GM21723 (cell line): ENCODE results near the gene MINDY1.

ENCODE experiments used
- ATAC-seq: cut with Tn5 transposase; IDR thresholded peaks from one replicate; pipeline ENCODE4 v1.9.1; 2021; ENCODE audit warnings: mild to moderate bottlenecking, moderate library complexity; ENCODE audit not compliant: unreplicated experiment

Gene MINDY1

GRCh38 chr1:151012684-151013471 is 6.2 kb upstream of the MINDY1 start:
- no peak for ATAC-seq

DNA sequence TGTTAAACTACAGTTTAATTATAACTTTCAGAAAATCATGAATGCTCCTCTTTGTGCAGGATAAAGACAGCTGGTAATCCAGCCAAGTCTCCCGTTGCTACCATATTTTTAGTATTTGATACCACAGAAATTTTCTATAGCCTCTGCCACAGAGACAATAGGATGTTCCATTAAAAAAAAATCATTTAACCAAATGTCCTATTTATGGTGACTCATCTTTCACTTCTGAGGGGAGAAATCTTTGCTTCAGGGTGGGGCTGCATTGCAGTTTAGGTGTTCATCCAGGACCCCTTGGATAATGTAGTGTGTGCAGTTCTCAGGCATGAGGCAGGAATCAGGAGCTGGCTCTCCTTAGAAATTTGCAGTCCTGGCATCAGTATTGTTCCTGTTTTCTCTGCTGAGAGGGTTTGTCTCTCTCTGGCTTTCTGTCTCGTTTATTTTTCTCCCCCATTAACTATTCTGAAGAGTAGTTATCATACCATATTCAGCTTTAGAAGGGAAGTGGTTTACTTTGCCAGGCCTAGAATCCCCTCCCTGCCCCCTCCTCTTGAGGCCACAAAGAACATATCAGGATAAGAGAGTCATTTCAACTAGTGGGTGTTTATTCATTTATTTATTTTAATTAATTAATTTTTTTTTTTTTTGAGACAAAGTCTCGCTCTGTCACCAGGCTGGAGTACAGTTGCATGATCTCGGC is 4.6 kb upstream of the MINDY1 start:
- ATAC-seq: no peak

GRCh38 chr1:151010346-151010726 is 3.6 kb upstream of the MINDY1 start:
- ATAC-seq: no peak

DNA sequence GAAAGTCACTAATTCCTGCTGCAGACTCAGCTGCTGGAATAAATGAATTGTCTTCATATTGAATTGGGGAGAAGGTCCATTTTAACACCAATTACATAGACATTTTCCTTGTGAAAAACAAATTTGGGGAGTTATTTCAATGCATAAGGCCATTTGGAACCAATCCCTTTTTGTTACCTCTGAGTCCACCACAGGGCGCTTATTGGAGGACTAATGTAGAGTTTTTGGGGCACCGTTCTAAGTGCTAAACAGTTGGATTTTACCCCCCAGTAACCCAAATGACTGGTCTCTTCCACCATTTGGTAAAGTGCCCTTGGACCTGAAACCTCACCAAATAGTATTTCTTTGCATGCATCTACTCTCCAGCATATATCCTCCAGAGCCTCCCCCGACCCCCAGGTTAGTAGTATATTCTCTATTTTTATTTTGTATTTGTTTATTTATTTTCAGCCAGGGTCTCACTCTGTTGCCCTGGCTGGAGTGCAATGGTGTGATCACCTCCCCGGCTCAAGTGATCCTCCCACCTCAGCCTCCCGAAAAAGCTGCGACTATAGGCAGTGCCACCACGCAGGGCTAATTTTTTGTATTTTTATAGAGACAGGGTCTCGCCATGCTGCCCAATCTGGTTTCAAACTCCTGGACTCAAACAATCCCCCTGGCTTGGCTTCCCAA is 3.1 kb upstream of the MINDY1 start:
- ATAC-seq: no peak

- ATAC-seq: no peak
Measured at GRCh38 chr1:151009206-151009587, 2.5 kb upstream of the MINDY1 start.

- peak; percentile 73 for ATAC-seq
Measured at GRCh38 chr1:151008244-151009205, 1.8 kb upstream of the MINDY1 start, which contains the start of gene PRUNE1. PRUNE1 (plus strand) TSS chr1:151008449; CDS start chr1:151008633, 184 bp downstream.

DNA sequence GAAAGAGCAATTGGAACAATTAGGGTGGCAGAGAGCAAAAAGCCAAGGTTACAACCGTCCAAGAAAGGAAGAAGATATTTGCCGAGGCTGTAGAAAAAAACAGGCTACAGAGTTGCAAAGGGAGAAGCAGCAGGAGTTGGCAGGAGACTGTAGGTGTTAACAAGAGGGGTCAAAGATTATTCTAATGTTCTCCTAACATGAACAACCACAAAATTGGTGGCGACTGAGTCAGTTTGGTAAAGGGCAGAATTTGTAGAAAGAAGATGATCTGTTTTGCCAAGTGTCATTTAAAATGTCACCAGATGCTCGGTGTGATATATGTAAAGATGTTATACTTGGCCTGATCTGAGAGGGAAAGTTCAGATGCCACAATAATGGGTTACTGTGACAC is 1.1 kb upstream of the MINDY1 start:
- no peak for ATAC-seq

DNA sequence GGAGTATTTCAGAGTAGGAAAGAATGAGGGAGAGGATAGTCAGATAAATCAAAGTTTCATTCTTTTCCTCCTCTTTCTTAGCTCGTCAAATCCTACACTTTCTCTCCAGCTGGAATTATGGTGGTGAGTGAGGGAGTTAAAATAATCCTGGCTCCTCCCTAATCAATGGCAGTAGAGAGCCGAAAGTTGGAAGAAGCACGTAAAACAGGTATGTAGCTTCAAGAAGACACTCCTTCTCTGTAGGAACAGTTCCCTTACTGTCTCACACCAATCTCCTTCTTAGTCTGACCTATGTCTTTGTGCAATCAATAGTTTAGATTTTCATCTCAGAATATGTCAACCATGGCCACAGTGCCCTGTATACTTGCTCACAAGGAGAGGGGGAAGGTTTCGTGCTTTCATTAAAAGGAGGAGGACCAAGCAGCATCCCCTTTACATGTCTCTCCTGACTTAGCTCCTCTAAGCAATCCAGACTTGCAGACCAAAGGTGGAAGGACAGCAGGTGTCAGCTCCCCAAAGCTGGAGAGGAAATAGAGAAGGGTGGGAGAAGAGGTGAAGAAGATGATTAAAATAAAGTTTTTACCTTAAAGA is 878 bp downstream of the MINDY1 start:
- ATAC-seq: no peak

- no peak for ATAC-seq
Measured at GRCh38 chr1:151003180-151003579, 3.5 kb downstream of the MINDY1 start.

DNA sequence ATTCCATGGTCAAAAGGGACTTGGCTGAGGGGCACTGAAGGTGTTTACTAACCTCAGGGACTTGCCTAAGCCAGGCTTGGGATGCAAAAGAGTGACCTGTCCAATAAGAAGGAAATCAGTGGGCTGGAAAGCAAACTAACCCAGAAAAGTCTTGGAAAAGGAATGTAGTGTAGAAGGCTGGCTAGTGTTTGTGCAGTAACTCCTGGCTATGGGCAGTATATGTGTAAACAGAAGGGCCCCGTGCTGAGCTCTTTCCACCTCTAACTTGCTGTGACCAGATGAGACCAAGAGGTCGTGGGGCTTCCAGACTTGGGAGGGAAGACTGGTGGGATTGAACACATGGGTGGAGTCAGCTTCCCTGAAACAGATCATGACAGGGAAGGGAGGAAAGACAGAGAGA is 4.1 kb downstream of the MINDY1 start:
- no peak for ATAC-seq

DNA sequence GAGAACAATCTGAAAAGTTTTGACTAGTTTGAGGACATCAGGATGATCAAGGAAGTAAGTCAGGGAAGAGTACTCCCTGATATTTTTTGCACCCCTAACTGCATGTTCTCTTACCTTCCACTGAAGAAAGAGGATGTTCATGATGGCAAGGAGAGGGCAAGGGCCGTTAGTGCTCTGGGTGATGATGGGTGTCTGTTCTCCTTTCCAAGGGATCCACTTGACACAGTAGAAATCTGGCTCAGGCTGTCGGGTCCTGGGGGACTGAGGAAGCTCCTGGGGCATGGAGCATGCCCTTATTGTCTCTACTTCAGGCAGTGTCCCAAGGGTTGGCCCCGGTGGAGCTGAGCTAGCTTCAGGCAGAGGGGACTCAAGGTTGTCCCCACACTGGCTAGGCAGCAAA is 4.7 kb downstream of the MINDY1 start:
- no peak for ATAC-seq

- no peak for ATAC-seq
Measured at GRCh38 chr1:151001602-151002001, 5.1 kb downstream of the MINDY1 start.

- no peak for ATAC-seq
Measured at GRCh38 chr1:151000408-151000807, 6.3 kb downstream of the MINDY1 start.

DNA sequence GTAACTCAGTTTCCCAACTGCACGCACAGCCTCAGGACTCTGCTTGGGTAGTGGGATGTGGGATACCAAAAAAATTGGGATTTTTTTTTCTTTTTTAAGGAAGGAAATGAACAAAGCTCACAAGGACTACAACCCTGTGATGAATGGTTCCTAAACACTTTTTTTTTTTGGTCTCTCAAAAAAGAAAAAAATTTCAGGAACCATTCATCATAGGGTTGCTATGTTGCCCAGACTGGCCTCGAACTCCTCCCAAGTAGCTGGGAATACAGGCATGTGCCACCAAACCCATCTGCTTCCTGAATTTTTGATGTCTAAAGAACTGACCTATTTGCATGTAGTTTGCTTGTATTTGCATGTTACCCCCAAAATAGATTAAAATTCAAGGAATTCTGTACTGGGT is 6.8 kb downstream of the MINDY1 start:
- no peak for ATAC-seq

- no peak for ATAC-seq
Measured at GRCh38 chr1:150999051-150999674, 7.5 kb downstream of the MINDY1 start.

- ATAC-seq: no peak
Measured at GRCh38 chr1:150997949-150998348, 8.8 kb downstream of the MINDY1 start.

DNA sequence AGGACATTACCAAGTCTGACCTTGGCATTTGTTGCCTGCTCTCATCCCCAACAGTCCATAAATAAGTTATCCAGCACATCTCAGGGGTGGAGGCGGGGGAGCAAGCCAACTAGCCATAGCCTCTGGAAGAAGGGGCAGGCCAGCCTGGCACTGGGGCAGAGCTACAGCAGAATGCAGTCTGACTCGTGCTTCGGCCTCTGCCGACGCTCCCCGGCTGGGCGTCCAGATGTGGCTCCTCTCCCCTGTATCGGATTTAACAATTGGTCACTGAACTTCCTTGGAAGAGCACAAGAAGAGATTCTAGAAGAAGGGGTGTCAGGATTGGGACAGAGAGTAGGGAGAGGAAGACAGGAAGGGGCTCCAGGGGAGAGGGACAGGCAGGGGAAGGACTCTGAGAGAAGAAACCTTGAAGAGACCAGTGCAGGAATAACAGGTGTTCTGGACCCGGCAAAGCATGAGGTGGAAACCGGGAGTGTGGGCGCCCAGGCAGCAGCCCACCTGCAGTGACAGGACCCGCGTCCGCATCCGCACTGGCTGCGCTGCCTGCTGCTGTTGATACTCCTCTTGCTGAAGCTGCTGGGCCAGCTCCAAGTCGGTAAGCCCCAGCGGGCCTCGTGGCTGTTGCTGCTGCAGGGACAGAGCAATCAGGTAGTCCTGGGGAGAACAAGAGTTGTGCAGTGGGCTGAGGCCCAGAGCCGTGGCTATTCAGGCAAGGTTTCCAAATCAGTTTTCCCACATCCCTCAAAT is 9.4 kb downstream of the MINDY1 start:
- no peak for ATAC-seq

DNA sequence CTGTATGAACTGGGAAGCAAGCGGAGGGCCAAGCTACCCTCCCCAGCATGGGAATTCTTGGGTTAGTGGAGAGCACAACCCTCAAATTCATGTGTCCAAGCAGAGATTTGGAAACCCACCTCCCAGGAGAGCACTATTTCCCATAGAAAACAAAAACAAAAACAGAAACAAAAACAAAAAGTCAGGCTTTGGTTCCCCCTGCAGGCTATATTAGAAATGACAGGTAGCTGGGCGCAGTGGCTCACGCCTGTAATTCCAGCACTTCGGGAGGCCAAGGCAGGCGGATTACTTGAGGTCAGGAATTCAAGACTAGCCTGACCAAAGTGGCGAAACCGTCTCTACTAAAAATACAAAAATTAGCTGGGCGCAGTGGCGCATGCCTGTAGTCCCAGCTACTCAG is 10.8 kb downstream of the MINDY1 start:
- no peak for ATAC-seq

GRCh38 chr1:150995460-150995859 is 11.2 kb downstream of the MINDY1 start:
- no peak for ATAC-seq
